SK-N-SH treated with all-trans-retinoic acid at 6 μM for 48 hours (cell line): ENCODE results near the gene SLC5A9.

Source experiments
- ATAC-seq: fragments of 200-7000 bp; cut with Tn5 transposase; 3 replicates; pipeline ENCODE4 v1.9.1; 2020; ENCODE audit warnings: mild to moderate bottlenecking, moderate library complexity
- ARNTL ChIP-seq: fragments of 450-650 bp; formaldehyde crosslinking; IDR thresholded peaks from 2 replicates; pipeline ENCODE4 v1.5.0; 2020; ENCODE audit warnings: low read depth, mild to moderate bottlenecking, moderate library complexity, borderline replicate concordance
- BACH2 ChIP-seq: fragments of 250-450 bp; sonication (Bioruptor Pico); IDR thresholded peaks from 2 replicates; pipeline ENCODE4 v1.9.0; 2021; ENCODE audit warnings: mild to moderate bottlenecking, borderline replicate concordance
- CSDC2 ChIP-seq: fragments of 250-450 bp; sonication (Bioruptor Pico); IDR thresholded peaks from 2 replicates; pipeline ENCODE4 v1.5.0; 2020; ENCODE audit warnings: mild to moderate bottlenecking, moderate library complexity
- ESRRG ChIP-seq: fragments of 250-450 bp; sonication (Bioruptor Pico); IDR thresholded peaks from 2 replicates; pipeline ENCODE4 v1.6.1; 2021; ENCODE audit warnings: mild to moderate bottlenecking
- GLIS3 ChIP-seq: fragments of 250-450 bp; sonication (Bioruptor Pico); IDR thresholded peaks from 2 replicates; pipeline ENCODE4 v1.5.0; 2020; ENCODE audit warnings: mild to moderate bottlenecking, moderate library complexity
- ISL1 ChIP-seq: fragments of 250-450 bp; sonication (Bioruptor Pico); IDR thresholded peaks from 2 replicates; pipeline ENCODE4 v2.1.2; 2022; ENCODE audit warnings: mild to moderate bottlenecking, moderate library complexity
- OSR1 ChIP-seq: fragments of 250-450 bp; sonication (Bioruptor Pico); IDR thresholded peaks from 2 replicates; pipeline ENCODE4 v1.8.0; 2022; ENCODE audit warnings: moderate library complexity, mild to moderate bottlenecking, inconsistent platforms
- PATZ1 ChIP-seq: fragments of 250-450 bp; sonication (Bioruptor Pico); IDR thresholded peaks from 2 replicates; pipeline ENCODE4 v1.8.0; 2020; ENCODE audit warnings: mild to moderate bottlenecking, moderate library complexity, borderline replicate concordance
- POU6F1 ChIP-seq: fragments of 250-450 bp; sonication (Bioruptor Pico); IDR thresholded peaks from 2 replicates; pipeline ENCODE4 v1.8.0; 2021; ENCODE audit warnings: low read depth, mild to moderate bottlenecking, moderate library complexity, borderline replicate concordance
- PPARA ChIP-seq: fragments of 250-450 bp; sonication (Bioruptor Pico); IDR thresholded peaks from 2 replicates; pipeline ENCODE4 v1.5.0; 2020; ENCODE audit warnings: mild to moderate bottlenecking, borderline replicate concordance
- SNAI2 ChIP-seq: fragments of 250-450 bp; sonication (Bioruptor Pico); IDR thresholded peaks from 2 replicates; pipeline ENCODE4 v1.5.0; 2020; ENCODE audit warnings: mild to moderate bottlenecking, moderate library complexity
- TCF4 ChIP-seq: fragments of 250-450 bp; sonication (Bioruptor Pico); IDR thresholded peaks from 2 replicates; pipeline ENCODE4 v1.8.0; 2021; ENCODE audit warnings: mild to moderate bottlenecking, moderate library complexity, borderline replicate concordance
- TOX ChIP-seq: fragments of 250-450 bp; sonication (Bioruptor Pico); IDR thresholded peaks from 2 replicates; pipeline ENCODE4 v1.8.0; 2021; ENCODE audit warnings: mild to moderate bottlenecking, moderate library complexity, borderline replicate concordance
- ZC3H10 ChIP-seq: fragments of 250-450 bp; sonication (Bioruptor Pico); IDR thresholded peaks from 2 replicates; pipeline ENCODE4 v1.5.1; 2021; ENCODE audit warnings: mild to moderate bottlenecking, moderate library complexity
- ZFP3 ChIP-seq: fragments of 250-450 bp; sonication (Bioruptor Pico); IDR thresholded peaks from 2 replicates; pipeline ENCODE4 v1.5.0; 2020; ENCODE audit warnings: mild to moderate bottlenecking, moderate library complexity
- ZFP30 ChIP-seq: fragments of 450-650 bp; formaldehyde crosslinking; IDR thresholded peaks from 2 replicates; pipeline ENCODE4 v1.5.0; 2022; ENCODE audit warnings: mild to moderate bottlenecking, moderate library complexity
- ZNF565 ChIP-seq: fragments of 450-650 bp; formaldehyde crosslinking; conservative IDR thresholded peaks from 2 replicates; pipeline ENCODE4 v1.5.0; 2020; ENCODE audit warnings: low read depth, mild to moderate bottlenecking, moderate library complexity
- ZNF70 ChIP-seq: fragments of 450-650 bp; formaldehyde crosslinking; IDR thresholded peaks from 2 replicates; pipeline ENCODE4 v1.5.0; 2020; ENCODE audit warnings: mild to moderate bottlenecking, moderate library complexity
- ZNF8 ChIP-seq: fragments of 450-650 bp; formaldehyde crosslinking; IDR thresholded peaks from 2 replicates; pipeline ENCODE4 v1.5.0; 2020; ENCODE audit warnings: mild to moderate bottlenecking, moderate library complexity
- TF ChIP-seq, protein P1 (sequence below): fragments of 250-450 bp; sonication (Bioruptor Pico); IDR thresholded peaks from 2 replicates; pipeline ENCODE4 v1.5.0; 2020; ENCODE audit warnings: mild to moderate bottlenecking, moderate library complexity
- TF ChIP-seq, protein P2 (sequence below): fragments of 250-450 bp; sonication (Bioruptor Pico); IDR thresholded peaks from 2 replicates; pipeline ENCODE4 v1.5.1; 2020; ENCODE audit warnings: low read depth, mild to moderate bottlenecking, moderate library complexity

SLC5A9 gene

GRCh38 chr1:48225579-48225978, 3.1 kb downstream of the SLC5A9 start:
- TF ChIP-seq ZFP30 (CRISPR knock-in tag) (no peak), ZC3H10 (no peak), ZNF70 (CRISPR knock-in tag) (no peak), GLIS3 (no peak), ISL1 (CRISPR knock-in tag) (no peak), ZFP3 (CRISPR knock-in tag) (no peak), POU6F1 (CRISPR knock-in tag) (no peak)
- TF ChIP-seq, all 23 proteins: peak for 0
- ATAC-seq, result no peak

GRCh38 chr1:48227165-48228013, 4.9 kb downstream of the SLC5A9 start:
- no peak for ATAC-seq
- no peak for TF ChIP-seq ESRRG
- no peak for TF ChIP-seq CSDC2 (CRISPR knock-in tag)
- TF ChIP-seq ZNF565 (CRISPR knock-in tag), result no peak
- TF ChIP-seq, protein P1, sequence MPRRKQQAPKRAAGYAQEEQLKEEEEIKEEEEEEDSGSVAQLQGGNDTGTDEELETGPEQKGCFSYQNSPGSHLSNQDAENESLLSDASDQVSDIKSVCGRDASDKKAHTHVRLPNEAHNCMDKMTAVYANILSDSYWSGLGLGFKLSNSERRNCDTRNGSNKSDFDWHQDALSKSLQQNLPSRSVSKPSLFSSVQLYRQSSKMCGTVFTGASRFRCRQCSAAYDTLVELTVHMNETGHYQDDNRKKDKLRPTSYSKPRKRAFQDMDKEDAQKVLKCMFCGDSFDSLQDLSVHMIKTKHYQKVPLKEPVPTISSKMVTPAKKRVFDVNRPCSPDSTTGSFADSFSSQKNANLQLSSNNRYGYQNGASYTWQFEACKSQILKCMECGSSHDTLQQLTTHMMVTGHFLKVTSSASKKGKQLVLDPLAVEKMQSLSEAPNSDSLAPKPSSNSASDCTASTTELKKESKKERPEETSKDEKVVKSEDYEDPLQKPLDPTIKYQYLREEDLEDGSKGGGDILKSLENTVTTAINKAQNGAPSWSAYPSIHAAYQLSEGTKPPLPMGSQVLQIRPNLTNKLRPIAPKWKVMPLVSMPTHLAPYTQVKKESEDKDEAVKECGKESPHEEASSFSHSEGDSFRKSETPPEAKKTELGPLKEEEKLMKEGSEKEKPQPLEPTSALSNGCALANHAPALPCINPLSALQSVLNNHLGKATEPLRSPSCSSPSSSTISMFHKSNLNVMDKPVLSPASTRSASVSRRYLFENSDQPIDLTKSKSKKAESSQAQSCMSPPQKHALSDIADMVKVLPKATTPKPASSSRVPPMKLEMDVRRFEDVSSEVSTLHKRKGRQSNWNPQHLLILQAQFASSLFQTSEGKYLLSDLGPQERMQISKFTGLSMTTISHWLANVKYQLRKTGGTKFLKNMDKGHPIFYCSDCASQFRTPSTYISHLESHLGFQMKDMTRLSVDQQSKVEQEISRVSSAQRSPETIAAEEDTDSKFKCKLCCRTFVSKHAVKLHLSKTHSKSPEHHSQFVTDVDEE (CRISPR knock-in tag), result no peak
- no peak for TF ChIP-seq POU6F1 (CRISPR knock-in tag)
- TF ChIP-seq ZNF8 (CRISPR knock-in tag), result no peak

DNA sequence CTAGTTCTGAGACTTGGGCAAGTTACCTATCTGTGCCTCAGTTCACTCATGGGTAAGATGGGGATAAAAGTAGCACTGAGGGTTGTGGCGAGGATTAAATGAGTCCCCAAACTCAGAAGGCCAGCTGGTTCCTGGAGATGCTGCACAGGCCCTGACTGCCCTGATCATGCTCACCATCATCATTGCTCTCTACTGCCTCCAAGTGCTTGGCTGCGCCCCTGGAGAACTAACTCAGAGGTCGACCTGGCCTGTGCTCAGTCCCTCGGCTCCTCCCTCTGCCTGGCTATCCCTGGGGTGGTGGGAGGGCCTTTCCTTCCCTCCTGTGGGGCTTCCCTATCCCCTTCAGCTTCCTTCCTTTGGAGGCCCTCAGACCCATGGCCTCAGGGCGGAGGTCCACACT, 5.6 kb downstream of the SLC5A9 start:
- TF ChIP-seq CSDC2 (CRISPR knock-in tag), result no peak
- TF ChIP-seq, protein P1 (CRISPR knock-in tag), result no peak
- TF ChIP-seq ZFP30 (CRISPR knock-in tag), result no peak
- no peak for TF ChIP-seq TCF4 (CRISPR knock-in tag)
- TF ChIP-seq PPARA (CRISPR knock-in tag), result no peak
- no peak for TF ChIP-seq BACH2 (CRISPR knock-in tag)
- TF ChIP-seq ZNF70 (CRISPR knock-in tag), result no peak
- no peak for TF ChIP-seq ZNF8 (CRISPR knock-in tag)
- TF ChIP-seq ZNF565 (CRISPR knock-in tag), result no peak
- TF ChIP-seq PATZ1 (CRISPR knock-in tag), result no peak
- no peak for TF ChIP-seq OSR1 (CRISPR knock-in tag)
- no peak for TF ChIP-seq ZC3H10
- no peak for TF ChIP-seq GLIS3
- TF ChIP-seq ARNTL (CRISPR knock-in tag), result no peak
- TF ChIP-seq SNAI2, result no peak
- TF ChIP-seq ESRRG, result no peak
- TF ChIP-seq, protein P2, sequence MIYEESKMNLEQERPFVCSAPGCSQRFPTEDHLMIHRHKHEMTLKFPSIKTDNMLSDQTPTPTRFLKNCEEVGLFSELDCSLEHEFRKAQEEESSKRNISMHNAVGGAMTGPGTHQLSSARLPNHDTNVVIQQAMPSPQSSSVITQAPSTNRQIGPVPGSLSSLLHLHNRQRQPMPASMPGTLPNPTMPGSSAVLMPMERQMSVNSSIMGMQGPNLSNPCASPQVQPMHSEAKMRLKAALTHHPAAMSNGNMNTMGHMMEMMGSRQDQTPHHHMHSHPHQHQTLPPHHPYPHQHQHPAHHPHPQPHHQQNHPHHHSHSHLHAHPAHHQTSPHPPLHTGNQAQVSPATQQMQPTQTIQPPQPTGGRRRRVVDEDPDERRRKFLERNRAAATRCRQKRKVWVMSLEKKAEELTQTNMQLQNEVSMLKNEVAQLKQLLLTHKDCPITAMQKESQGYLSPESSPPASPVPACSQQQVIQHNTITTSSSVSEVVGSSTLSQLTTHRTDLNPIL (CRISPR knock-in tag), result no peak
- TF ChIP-seq TOX, result no peak
- ATAC-seq, result no peak
